HG02642 (cell line): ENCODE data around the gene ZBTB7C.

Experiments
- ATAC-seq: cut with Tn5 transposase; IDR thresholded peaks from one replicate; pipeline ENCODE4 v1.9.1; 2021; ENCODE audit warnings: mild to moderate bottlenecking; ENCODE audit not compliant: unreplicated experiment, poor library complexity

Gene ZBTB7C

DNA sequence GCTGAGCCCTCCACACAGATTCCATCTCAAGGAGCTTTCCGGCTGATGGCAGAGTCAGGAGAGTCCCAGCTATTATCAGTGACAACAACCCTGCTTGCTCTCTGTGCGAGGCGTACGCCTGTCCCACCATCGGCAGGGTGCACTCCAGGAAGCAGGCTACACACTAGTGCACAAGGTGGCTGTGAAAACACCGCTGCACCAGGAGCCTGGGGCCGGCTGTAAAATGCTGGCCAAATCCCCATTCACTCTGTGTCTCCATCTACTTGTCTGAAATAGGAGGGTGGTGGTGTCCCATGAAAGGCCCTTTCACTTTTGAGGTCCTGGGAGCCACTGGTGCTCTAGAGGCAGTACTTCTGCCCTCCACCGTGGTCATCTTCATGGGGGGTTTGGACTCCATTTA is 295.5 kb downstream of the ZBTB7C start:
- ATAC-seq: no peak

DNA sequence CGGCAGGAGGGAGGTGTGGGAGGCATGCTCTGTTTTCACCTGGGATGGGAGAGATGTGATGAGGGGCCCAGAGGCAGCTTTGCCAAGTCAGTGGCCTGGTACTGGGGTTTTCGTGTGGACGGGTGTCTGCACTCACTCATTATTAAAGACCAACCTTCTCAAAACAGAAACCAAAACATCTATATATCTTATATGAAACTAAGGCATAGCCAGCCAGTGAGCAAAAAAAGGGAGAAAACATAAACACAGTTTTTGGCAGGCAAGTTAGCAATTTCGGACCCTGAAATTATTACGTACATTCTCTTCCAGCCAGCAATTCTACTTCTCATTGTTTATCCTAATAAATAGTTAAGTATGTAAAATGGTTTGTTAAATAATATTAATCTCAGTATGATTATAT is 297.6 kb downstream of the ZBTB7C start:
- no peak for ATAC-seq

DNA sequence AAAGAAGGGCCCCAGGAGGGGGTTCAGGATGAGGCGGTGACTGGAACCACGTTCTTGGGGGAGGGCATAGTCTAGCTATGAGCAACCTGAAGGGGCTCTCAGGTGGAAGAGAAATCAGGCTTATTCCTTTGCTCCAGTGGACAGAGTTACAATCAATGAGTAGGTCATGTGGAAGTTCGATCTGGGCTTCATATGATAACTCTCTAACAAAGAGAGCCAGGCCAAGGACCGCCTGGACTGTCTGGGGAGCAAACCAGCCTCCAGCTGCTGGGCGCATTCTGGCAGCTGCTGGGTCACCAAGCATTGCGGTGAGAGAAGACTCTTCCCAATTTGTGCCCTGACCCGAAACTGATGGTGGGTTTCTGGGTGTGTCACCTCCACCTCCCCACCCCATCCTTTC is 298.4 kb downstream of the ZBTB7C start:
- ATAC-seq: no peak

DNA sequence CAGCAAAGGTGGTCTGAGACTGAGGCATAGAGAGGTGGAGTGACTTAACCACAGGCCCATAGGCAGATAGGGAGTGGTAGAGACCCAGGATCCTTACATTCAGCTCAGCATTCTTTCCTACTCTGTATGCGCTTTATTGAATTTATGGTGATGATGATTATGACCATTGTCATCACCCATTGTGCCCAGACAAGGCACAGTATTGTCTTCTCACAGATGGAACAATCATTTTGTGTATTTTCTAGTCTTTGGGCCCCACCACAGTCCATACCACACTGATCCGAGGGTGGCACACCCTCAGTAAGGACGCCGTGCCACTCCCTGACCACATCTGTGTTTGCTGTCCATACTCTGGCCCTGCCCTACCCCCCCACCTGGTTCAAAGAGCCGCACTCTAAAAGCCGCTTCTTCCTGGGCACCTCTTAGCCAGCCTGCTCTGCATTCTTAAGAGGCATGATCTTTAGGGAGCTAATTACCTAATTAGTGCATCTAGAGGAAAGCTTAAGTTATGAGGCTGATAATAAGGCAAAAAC is 299.2 kb downstream of the ZBTB7C start:
- ATAC-seq: no peak

DNA sequence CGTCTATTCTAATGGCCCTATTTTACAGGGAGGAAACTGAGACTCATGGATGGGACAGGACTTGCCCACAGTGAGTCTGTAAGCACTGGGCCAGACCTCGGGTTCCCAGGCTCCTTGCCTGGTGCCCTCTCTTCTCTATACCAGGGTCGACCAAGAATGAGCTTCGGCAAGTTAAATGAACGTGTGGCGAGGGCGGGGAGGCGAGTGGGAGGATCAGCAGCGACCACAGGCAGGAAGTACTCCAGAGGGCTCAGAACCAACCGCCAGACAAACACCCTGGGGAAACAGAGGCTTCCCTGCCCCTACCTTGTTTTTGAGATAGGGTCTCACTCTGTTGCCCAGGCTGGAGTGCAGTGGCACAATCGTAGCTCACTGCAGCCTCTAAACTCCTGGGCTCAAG is 301.0 kb downstream of the ZBTB7C start:
- ATAC-seq: no peak

DNA sequence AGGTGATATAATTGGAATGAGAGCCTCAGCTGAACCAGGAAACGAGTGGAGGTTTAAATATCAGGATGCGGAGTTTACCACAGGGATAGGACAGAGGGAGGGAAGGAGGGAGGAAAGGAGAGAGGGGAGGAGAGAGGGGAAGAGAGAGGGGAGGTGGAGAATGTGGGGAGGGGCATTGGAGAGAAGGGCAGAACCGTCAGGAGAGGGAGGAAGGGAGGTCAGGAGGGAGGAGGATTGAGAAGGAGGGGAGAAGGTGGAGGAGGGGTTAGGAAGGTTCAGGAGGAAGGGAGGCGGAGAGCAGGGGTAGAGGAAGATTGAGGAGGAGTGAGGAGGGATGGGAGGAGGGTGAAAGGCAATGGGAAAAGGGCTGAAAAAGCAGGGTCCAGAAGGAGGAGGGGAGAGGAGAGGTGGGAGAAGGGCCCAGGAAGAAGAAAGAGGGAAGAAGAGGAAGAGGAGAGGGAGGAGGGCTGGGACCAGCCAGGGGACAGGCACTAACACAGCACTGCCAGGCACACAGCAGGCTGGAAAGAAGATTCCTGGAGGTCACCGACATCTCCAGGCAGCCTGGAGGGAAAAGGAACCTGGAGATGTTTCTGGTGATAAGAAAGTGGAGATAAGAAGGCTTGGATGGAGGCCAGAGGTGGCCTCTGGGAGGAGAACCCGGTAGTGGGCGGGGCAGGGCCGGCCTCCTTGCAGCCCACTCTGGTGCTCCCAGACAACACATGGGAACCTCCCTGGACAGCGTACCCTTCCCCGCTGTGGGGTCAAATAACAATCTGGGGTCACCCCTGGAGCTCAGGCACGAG is 302.0 kb downstream of the ZBTB7C start:
- ATAC-seq: no peak

DNA sequence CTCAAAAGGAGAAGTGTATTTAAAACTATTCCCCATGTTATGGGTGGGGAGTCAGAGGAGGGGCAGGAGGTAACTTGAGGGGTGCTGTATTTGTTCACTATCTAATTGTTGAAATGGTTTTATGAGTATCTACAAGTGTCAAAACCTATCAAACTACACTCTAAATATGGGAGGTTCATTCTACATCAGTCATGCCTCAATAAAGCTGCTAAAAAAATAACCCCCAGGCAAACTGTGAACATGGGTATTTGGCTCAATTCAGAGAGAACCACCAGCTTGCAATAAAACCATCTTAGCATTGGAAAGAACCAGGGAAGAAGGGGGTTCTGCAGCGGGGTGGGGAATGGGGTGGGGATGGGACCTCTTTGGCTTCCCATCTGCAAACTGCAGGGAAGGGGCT is 302.7 kb downstream of the ZBTB7C start:
- no peak for ATAC-seq

DNA sequence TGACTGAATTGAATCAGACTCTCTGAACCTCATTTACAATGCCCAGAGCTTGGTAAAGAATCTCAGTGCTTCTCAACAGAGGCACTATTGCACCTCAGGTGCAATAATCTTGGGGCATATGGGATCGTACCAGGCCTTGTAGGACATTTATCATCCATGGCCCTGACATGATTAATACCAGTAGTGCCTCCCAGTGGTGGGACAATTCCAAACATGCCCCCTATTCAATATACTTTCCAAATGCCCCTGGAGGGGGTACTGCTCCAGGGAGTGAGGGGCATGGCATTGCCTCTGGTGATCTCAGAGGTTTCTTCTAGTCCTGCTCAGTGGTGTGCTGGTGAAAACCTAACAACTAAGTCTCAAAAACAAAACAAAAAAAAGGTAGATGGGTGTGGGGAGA is 303.9 kb downstream of the ZBTB7C start:
- ATAC-seq: no peak

DNA sequence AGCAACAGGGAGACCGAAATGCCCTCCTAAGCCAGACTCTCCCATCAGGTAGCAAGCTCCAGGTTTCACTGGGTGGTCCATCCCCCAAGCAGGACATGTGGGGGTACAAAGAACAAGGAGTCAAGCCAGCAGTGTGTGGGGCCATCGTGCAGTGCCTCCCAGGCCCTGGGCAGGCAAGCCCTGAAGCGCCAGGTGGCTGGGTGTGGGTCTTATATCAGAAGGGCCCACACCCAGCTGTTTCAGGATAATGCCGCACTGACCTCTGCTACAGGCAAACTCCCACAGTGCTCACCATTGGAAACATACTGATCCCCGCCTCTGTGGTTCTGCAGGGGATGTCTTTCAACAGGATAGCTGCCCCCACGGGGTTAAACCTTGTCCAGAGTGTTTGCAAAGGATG is 304.5 kb downstream of the ZBTB7C start:
- ATAC-seq: no peak

DNA sequence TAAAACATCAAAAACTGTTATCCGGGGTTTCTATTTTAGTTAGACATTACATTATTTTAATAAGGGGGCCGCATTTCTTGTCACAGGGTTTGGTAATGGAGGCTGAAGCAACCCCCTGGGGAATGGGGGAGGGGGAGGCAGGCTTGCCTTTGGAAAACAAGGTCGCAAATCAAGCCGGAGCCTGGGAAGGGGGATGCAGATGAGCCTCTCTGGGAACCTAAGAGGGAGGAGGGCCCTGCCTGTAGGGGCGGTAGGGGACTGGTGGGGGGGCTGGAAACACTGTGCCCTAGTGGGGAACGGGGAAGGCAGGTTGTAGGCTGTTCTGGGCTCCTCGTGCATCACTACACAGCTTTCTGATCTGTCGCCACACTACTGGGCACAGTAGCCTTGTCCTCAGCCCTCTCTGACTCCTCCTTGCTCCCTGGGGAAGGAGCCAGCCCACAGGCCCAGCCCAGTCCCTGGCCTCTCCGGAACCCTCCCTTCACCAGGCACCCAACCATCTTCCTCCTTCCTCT is 308.5 kb downstream of the ZBTB7C start:
- no peak for ATAC-seq

DNA sequence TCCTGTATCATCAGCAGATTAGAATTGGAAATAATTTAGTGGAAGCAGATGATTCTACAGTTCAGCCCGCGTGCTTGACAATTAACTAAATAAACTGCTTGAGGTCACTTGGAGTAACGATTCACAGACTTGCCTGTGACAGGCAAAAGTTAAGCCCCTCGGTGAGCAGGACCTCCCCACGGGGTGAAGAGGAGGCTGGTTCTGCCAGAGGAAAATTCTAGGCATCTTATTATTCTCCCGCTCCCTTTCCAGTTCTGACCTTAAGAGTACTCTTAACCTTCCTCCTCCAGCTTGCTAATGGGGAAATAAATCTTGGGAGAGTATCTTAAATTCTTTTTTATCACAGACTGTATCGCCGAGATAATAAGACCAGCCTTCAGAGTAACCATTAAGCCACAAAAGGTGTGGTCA is 309.0 kb downstream of the ZBTB7C start:
- no peak for ATAC-seq

DNA sequence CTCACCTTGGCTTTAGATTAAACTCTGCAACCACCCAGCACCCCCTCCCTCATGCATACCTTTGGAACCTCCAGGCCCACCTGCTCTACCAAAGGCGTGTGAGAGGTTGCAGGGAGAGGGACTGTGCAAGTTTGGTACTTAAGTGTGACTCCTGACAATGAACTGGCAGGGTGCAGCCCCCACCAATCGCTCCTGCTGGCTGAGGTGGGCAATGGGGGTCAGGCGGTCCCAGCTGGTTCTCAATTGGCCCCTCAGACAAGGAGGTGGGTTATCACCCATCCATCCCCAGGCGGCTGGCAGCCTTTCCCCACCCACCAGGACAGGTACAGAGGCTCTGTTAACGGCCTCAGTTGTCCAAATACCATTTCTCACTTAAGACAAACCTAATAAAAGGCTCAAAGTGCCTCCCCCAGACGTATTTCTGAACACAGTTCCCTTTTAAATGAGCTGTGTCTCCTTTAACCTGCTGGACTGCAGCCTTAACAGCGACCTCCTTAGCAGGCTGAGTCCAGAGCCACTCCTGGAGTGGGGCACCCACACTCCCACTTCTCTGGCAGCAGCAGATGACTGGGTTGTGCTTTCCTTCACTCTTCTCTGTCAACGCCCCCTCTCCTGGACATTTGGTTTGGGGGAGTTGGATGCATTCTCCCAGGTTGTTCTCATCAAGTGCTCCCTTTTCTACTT is 309.6 kb downstream of the ZBTB7C start:
- ATAC-seq: no peak

DNA sequence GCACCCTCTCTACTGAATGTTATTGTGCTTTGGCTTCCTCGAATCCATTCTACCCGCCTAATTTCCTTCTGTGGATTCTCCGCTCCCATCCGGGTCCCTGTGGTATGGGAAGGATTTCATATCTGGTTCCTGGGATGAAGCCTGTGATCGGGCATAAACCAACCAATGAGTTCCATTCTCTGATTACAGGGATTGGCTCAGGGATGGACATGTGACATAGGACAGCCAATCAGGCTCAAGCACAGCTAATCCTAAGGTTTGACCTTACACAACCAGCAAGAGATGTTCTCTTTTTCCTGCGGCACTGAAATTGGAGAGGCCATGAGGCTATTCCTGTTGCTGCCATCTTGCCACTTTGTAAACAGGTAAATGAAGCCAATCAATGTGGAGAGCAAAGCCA is 310.6 kb downstream of the ZBTB7C start:
- ATAC-seq: no peak

DNA sequence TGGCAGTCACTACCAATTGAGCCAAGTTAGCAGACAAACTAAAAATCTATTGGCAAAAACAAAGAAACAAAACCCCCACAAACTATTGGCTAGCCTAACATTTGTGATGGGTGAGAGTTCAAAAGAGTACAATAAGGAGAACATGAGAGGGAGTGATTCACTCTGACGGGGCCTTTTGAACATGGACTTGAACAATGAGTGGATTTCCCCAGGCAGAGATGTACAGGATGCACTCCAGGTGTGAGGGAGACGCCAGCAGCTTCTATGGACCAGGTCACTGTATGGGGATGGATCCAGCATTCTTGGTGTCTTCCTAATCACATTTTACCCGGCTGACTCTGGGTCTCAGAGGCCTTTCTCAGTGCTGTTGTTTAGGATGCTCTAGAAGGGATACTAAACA is 311.2 kb downstream of the ZBTB7C start:
- ATAC-seq: no peak

DNA sequence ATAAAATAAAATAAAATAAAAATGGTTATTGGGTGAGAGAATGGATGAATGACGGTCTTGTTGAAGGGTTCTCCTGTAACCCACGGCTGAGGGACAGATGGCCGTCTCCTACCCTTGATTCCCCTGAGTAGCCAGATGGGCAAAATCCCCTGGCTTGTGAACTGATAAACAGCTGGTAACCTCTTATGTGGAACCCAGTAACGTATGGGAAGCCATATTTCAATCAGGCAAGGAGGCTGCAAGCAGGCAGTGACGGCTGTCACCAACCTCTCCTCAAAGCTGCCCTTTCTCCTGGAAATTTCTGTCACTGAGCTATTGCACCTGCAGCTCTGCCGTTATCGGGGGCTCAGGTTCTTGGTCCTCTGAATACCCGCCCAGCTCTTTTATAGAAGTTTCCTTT is 313.5 kb downstream of the ZBTB7C start:
- no peak for ATAC-seq

DNA sequence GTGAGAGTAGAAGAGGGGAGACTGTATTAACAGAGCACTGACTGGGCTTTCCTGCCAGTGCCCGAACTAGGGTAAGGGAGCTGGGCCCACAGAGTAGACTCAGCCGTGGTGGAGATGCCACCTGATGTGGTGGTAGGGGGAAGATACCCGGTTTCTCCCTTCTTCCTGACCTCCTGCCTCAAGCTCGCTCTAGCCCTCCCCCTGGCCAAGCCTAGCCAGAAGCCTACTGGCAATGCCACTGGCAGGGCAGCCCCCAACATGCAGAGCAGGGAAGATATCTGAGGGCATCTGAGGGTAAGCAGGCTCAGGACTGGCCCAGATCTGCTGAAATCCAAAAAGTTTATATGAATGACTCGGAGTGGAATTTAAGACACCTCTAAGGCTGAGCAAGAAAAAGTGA is 316.1 kb downstream of the ZBTB7C start:
- ATAC-seq: no peak

DNA sequence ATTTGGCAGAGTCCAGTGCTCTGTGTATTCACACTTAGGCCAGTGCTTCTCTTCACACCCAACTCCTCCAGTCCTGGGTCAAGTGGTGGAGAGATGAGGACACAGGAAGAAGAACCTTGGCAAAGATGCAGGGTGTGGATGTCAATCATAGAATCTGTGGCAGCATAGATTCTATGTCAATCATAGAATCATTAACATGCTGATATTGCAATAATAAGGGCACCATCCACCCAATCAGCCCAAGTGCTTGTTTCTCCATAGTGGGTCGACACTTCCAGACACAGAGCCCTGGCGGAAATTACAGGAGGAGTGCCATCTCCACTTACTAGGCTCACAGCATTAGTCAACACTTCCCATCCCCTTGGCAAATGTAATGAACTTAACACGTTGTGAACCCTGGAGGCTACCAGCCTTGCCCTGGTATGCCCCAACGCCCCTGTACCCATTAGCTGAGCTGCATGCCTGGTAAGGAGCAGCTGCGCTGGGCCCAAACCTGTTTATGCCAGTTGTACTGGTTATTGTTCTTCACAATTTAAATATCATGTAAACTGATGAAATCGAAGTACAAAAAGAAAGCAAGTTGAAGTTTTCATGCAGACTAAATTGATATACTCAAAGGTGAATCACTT is 317.2 kb downstream of the ZBTB7C start:
- no peak for ATAC-seq

DNA sequence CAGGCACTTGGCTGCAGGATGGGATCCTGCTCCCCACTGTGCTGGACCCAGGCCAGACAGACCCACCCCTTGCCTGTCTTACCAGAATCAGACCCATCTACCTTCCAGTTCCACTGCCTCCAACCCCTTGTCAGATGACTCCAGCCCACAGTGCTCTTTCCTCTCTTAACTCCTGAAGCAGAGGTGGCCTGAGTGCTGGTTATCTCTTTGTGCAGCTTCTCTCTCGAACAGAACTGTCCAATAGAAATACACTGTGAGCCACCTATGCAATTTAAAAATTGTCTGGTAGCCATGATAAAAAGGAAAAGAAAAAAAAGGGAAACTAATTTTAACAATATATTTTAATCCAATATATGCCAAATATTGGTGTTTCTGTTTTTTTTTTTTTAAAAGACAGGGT is 318.5 kb downstream of the ZBTB7C start:
- ATAC-seq: no peak

DNA sequence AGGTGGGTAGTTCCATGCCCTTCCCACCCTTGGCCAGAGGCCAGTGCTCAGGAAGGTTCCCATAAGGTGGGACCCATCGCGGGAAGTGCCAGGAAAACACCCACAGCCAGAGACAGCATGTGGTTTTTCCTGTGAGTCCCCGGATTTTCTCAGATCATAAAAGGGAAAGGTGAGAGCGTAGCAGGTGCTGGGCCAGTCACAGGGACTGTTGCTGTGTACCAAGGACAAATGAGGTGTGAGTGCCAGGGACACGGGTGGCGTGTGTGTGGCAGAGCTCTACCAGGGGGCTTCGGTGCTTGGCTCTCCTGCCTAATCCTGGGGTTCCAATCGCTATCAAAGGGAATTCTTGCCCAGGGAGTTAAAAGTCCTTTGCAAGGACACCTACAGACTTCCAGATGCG is 319.2 kb downstream of the ZBTB7C start:
- ATAC-seq: no peak

DNA sequence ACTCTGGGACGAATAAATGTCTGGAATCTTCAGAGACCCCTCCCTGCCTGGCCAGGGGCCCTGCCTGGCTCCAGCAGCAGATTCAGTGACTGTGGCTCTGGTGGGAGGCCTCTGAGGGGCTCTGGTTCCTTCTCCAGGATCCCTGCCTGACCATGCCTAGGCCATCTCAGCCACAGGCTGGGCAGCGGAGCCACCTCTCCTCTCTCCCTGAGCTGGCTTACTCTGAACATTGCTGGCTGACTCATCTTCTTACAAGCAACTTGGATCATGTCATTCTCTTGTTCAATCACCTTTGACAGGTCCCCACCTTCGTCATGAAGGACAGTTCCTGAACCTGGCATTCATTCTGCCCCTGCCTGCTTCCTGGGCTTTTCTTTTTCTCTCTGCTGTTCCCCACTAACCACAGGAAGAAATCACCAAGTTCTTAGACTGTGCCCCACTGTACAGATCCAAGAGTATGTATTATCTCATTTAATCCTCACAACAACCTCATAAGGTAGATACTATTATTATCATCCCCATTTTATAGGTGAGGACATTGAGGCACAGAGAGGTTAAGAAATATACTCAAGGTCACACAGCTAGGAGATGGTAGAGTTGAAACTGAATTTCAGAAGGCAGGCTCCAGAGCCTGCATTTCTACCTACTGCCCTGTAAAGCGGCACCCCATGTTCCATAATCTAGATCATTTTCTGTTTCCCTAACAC is 323.2 kb downstream of the ZBTB7C start:
- no peak for ATAC-seq

DNA sequence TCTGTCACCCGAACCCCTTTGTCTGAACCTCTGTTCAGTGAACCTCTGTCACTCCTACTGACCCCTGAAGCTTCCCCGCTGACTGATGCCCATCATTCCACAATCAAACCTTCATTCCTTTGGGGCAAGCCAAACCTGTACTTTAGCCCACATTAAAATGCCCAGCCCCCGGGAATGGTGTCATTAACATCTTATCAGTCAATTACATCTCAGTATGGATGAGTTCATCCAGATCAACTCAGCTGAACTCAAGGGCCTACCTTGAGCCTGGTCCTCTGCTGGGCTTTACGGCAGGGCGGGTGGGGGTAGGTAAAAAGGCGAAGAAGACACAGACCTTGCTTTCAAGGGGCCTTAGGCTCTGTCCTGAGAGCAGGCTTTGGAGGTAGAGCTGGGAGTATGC is 324.3 kb downstream of the ZBTB7C start:
- ATAC-seq: no peak
